Stimulated activated CD8-positive, alpha-beta memory T cell treated with anti-CD3 and anti-CD28 coated beads, Interleukin-4, amount 100 ng/mL, for 48 hours (primary cell): Measurements from ENCODE around the gene SPATA21.

Source experiments
- DNase-seq: peaks from one replicate; pipeline ENCODE4 v3.0.0-alpha.2; 2020

SPATA21 gene

DNA sequence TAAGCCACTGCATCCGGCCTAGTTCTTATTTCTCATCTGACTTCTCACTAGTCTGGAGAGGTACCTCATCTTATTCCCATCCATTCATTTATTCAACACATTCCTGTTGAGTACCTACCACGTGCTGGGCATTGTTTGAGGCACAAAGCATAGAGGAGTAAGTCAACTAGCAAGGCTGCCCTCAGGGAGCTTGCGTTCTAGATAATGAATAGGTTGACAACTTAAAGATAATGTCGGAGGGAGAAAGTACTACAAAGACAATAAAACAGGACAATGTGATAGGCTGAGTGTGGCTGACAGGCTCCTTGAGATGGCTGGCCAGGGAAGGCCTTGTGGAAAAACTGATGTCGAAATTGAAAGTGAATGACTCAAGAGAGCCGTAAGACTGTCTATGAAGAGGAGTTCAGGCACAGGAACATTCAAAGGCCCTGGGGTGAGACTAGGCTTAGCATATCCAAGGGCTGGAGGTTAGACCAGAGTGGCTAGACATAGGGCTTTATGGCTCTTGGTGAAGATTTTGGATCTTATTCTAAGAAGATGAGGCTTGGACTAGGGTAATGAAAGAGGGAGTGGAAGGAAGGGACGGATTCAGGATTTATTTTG, 18.3 kb downstream of the SPATA21 start:
- DNase-seq = peak; percentile 36

DNA sequence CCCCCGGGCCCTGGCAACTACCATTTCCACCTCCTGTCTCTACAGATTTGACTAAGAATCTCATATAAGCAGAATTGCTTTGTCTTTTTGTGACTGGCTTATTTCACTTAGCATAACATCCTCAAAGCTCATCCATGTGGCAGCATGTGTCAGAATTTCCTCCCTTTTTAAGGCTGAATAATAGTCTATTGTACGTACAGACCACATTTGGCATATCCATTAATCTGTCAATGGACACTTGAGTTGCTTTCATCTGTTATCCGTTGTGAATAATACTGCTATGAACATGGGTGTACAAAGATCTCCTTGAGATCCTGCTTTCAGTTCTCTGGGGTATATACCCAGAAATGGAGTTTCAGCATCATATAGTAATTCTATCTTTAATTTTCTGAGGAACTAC, 24.0 kb downstream of the SPATA21 start:
- no peak for DNase-seq

DNA sequence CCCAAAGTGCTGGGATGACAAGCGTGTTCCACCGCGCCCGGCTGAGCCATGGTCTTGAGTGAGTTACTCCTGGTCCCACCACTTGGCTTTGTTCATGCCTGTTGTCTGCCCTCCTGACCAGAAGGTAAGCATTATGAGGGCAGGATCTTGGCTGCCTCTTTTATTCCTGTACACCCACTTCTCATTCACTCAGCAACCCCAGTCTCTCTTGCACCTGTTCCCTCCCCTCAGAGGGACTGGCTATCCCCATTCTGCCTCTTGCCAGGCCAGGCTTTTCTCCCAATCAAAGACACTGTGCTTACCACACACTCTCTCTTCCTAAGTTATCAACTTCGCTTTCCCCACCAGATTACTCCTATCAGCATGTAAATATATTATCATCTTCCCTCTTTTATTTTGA, 26.4 kb downstream of the SPATA21 start:
- no peak for DNase-seq

DNA sequence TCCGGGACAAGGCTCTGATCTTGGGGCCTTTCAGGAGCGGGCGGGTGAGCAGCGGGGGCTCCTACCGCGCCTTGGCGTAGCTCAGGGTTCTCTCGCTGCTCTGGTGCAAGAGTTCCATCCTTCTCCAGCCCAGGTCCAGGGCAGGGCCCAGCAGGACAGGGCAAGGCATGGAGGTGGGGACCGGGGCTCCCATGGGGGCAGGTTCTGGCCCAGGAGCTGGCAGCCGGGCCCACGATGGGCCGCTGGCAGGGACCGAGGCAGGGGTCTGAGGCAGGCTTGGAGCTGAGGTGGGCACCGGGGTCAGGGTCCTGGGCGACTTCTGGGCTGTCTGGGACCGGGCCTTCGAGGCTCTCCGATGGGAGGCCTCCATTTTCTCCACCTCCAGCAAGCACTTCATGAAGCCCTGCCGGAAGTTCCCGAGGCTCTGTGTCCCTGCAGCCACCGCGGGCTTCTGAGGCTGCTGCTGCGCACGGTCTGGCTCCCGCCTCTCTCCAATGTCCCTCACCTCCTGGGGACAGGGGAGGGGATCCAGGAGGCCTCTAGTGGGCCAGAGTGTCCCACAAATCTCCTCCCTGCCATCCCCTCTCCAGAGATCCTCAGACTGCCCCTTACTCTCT, 27.6 kb downstream of the SPATA21 start:
- DNase-seq = no peak

DNA sequence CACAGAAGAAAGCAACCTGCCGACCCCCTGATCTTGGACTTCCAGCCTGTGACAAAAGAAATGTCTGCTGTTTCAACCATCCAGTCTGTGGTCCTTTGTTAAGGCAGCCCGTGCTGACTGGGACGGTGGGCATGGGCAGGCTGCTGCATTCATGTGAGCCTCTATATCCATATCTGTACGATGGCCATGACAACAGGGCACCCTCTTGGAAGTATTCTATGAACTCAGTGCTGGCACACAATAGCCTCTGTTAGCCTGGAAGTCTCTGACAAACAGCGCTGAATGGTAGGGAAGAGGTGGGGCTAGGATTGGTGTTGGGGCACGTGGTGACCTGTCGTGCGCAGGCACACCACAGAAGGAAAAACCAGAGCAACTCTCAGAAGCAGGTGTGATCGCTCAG, 30.4 kb downstream of the SPATA21 start:
- no peak for DNase-seq

DNA sequence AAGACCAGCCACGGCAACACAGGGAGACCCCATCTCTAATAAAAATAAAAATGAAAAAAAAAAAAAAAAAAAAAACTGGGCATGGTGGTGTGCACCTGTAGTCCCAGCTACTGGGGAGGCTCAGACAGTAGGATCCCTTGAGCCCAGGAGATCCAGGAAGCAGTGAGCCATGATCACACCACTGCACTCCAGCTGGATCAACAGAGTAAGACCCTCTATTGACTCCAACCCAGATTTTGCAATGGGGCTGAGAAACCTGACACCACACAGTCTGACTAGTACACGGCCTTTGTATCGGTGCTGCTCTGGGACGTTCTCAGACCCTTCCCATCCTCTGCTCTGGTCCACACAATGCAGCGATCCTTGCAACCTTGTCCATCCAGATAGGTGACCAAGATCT, 31.8 kb downstream of the SPATA21 start:
- no peak for DNase-seq

DNA sequence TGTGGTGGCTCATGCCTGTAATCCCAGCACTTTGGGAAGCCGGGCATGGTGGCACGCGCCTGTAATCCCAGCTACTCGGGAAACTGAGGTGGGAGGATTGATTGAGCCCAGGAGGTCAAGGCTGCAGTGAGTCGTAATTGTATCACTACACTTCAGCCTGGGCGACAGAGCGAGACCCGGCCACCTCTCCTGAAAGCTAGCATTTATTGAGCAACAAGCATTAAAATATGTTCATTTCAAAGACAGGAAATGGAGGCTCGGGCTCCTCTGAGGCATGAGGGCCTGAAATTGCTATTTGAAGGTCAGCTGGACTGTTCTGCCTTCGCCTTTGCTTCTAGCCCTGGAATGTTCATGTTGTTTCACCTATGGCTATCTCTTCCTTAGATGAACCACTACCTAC, 34.5 kb downstream of the SPATA21 start:
- DNase-seq = no peak

DNA sequence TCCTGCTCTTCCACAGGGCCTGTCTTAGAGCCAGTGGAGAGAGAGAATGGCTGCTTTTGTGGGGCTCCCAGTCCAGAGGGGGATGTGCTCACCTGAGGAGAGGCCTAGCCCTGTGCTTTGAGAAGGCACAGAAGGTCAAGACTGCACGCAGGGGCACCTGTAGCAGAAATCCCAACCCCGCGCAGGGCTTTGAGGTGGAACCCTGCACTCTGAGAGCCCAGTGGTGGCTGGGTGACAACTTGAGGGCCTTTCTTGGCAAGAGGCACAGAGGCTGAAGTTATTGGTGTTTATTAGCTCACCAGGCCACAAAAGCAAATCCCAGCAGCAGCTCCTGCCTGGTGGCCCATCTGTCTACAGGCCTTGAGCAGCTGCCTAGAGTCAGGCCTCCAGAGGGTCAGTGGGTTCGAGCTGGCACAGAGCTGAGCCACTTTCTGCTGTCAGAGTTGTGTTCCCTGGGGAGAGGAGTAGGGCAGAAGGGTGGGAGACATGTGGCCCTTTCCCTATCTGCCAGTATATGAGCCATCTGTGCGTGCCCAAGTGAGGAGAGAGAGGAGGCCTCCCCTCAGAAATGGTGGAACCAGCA, 38.8 kb downstream of the SPATA21 start:
- no peak for DNase-seq

DNA sequence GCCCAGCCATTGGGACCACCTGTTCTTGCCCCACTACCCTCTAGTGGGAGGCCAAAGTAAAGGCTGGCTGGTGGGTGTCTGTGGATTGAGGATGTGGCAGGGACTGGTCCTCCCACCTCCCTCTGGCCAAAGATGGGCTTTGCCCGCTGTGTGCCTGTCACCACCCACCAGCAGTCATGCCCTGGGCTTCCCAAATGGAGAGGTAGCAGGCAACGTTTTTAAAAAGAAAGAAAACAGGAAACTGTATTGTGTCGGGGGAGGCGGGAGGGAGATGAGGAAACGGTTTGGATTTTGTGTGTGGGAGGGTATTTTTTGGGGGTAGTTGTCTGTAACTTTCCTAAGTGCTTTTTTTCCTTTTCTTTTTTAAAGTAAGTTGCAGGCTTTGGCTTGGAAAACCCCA, 40.1 kb downstream of the SPATA21 start:
- no peak for DNase-seq

DNA sequence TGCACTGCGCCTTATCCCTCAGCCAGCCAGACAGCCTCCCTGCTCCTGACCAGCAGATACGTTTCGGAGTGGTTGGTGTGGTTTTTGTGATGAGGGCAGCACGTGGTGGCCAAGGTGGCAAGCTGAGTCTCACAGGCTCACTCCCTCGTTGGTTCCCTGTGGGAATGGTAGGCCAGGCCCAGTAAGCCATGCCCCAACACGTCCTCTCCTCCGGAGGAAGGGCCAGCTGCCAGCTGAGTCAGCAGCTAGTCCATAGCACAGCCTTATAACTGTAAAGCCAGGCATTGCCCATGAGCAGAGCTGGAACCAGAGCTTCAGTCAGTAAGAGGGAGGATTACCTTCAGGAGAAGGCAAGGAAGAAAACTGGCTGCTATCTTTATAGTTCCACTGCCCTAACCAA, 40.6 kb downstream of the SPATA21 start:
- DNase-seq = no peak

DNA sequence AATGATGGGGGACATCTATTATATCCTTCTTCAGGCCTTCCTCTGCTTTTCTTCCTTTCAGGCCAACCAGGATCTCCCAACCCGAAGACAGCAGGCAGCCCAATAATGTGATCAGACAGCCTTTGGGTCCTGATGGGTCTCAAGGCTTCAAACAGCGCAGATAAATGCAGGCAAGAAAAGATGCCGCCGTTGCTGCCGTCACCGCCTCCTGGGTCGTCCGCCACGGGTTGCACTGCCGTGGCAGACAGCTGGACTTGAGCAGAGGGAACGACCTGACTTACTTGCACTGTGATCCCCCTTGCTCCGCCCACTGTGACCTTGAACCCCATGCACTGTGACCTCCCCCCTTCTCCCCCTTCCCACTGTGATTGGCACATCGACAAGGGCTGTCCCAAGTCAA, 42.2 kb downstream of the SPATA21 start:
- no peak for DNase-seq

DNA sequence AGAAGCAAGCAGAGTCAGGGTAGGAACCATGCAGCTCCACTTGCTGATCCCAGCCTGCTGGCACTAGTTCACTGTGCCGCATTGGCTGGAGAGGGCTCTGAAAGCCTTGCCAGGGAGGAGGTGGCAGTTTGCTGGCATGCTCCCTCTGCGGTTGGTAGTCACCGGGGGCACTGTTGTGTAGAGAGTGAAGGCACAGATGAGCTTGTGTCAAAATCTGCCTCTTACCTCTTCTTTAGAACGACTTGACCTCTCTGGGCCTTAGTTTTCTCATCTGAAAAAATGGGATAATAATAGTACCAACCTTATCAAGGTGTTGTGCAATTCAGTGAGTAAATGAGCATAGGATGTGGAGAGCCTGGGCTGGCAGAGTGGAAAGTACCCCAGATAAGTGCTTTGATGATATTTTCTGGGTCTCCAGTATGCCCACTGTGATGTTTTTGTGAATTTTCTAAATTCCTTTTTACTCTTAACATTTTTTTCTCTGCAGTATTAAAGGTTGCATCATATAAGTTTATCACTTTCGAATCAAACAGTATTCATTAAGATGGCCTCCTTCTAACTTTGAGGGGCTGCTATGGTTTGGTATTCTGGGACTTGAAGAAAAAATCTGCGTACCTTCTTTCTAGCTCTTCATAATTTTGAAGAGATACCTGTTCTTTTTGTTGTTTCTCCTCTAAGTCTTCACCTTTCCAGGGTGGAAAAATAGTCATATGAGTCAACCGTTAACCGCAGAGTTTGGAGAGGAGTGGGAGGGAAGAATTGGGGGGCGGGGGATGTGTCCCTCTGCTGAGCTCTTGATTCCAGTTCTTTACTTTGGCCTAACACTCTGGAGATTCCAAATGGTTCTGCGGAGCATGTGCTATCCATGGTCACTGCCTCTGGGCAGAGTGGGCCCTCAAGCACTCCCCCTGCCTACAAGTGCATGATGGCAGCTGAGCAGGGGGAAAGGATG, 43.4 kb downstream of the SPATA21 start:
- DNase-seq = no peak

DNA sequence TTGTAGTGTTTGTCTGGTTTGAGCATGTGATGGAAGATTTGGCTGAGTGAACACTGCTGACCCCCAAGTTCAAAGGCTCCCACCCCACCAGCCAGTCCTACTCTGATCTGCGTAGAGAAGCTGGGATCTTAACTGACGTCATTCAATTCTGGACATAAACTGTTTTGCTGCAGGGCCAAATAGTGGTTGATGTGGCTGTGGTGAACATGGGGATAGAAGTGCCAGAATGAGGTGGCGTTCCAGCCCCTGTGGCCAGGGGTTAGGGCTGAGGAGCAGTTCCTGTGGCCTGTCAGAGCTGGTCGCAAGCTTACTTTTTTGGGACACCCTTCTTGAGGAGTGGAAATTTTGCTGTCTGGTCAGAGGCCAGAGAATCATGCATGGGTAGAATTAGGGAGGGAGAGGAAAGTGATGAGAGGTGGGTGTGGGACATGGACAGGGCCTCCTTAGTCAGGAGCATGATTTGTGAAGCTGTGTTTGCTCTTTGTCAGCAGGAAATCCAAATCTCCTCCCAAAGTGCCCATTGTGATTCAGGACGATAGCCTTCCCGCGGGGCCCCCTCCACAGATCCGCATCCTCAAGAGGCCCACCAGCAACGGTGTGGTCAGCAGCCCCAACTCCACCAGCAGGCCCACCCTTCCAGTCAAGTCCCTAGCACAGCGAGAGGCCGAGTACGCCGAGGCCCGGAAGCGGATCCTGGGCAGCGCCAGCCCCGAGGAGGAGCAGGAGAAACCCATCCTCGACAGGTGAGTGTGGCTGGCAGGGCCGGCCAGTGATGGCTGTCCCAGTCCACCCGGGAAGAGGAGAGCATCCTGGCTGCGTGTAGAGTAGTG, 44.3 kb downstream of the SPATA21 start:
- DNase-seq = no peak

DNA sequence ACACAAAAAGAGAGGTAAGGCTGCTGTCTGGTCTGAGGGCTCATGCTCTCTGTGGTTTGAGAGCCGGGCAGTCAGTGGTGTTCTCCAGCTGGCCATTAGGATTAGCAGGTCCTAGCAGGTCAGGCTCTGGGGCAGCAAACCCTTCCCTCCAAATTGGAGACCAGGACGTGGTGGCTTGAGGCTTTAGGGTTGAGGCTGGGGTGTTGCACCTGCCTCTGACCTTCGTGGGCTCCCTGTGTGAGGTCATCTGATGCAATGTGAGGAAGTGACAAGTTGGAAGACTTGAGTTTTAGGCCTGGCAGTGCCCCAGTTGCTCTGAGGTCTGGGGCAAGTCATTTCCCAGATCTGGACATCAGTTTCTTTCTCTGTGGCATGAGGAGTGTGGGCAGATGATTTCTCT, 45.8 kb downstream of the SPATA21 start:
- no peak for DNase-seq

DNA sequence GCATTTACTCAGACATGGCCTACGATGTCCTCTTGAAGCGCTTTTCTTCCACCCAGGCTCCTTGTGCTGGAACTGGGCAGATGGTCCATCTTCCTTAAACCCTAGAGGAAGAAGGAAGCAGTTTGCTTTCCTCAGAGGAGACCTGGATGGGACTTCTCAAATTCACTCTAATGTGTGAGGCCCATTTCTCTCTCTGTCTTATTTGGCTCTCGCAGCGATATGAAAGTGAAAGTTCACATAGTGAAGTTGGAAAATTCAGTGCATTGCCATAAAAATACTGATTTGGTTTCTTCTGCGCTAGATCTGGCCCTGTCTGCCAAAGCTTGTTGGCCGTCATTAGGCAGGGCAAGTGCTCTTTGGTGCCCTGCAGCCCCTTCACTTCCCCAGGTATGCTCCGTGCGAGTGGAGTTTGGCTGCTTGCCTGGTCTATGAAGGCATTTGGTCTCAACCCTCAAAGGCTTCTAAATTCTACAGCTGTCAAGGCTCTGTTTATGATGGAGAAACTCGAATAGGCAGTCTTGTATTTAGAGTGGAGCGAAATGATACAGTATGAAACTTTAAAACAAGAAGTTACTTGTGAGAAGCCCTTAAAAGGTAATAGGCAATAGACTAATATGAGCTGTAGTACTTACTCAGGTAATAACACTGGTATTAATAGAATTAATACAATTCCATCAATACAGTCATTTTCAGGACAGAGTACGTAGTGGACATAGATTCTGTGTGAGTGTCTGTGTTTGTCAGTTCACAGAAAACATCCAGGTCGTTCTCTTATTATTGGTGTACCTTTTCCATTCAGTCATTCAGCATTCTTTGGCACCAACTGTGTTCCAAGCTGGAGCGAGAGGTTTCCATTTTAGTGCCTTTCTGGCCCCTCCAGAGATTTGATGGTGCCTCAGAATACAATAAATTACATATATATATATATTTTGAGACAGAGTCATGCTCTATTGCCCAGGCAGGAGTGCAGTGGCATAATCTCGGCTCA, 49.7 kb downstream of the SPATA21 start:
- DNase-seq = no peak

DNA sequence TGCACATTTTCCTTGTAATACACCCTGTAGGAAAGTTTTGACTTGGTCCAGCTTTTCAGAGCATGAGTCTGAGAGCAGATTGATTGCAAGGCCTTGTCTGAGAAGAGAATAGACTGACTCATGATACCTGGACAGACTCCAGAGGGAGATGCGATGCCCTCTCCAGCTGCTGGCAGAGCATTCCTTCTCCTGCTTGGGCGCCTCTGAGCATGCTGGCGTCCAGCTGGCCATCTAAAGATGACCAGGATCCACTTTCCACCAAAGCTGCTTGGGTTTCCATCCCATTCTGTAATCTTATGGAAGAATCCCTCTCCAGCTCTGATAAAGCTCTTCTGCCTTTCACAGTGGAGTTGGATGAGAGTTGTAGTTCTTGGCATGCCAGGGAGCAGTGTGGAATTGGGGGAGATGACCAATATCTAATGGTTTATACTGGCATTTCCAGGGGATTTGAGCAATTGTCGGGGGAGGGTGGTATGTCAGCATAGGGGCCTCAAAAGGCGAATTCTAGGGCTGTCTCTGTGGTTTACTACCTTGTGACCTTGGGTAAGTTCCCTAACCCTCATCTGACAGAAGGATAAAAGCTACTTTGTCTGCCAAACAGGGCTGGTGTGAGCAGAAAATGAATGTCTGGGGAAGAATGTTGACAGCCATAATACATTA, 50.6 kb downstream of the SPATA21 start:
- DNase-seq = no peak

DNA sequence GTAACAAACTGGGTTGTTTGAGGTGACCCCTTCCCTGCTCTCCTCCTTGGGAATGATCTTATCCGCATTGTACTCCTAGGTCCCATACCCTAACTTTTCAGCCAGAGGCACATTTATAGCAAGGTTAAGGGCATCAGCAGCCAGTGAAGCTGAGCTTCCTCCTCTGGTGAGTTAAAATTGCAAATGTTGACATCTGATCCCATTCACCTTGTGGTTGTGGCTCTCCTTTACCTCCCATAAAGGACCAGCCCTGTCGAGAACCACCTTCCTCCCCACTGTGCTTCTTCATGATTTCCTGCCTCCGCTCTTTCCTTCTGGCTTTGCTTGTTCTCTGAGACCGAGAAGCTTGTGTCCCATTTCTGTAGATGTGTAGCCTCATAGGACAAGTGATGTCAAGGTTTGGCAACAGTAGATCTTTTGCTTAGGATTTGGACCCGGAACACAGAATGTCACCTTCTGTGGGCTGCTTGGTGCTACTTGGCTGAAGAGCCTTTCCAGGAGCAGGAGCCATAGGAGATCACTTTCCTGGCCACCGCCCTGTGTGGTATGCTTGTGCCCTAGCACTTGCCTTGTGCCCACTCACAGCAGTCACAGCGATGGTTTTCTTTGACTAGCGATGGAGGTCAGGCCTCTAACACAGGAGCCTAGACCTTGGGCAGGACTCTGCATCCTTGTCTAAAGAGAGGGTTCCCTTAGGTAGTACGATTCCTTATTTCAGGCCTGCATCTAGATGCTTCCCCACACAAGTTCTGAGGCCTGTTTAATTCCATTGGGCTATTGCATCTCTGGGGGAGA, 51.4 kb downstream of the SPATA21 start:
- DNase-seq = no peak

DNA sequence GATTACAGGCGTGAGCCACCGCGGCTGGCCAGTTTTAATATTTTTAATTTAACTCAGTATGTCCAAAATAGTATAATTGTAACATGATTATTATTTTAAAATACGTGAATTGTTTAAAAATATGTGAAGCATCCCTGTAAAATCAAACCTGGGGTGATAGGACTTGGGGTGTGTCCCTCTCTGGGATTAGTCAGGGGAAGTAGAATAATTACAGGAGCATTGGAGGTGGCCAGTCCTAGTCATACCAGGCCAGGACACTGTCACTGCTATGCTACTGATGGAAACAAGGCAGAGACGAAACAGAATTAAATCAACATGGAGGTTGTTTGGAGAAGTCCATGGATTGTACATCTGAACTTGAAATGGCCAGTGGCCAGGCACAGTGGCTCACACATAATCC, 53.3 kb downstream of the SPATA21 start:
- DNase-seq = no peak

DNA sequence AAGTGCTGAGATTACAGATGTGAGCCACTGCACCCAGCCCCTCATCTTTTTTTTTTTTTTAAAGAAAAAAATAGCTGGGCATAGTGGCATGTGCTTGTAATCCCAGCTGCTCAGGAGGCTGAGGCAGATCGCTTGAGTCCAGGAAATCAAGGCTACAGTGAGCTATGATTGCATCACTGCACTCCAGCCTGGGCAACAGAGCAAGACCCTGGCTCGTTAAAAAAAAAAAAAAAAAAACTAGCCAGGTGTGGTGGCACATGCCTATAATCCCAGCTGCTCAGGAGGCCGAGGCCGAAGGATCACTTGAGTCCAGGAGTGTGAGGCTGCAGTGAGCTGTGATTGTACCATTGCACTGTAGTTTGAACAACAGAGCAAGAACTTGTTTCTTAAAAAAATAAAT, 56.4 kb downstream of the SPATA21 start:
- DNase-seq = no peak

DNA sequence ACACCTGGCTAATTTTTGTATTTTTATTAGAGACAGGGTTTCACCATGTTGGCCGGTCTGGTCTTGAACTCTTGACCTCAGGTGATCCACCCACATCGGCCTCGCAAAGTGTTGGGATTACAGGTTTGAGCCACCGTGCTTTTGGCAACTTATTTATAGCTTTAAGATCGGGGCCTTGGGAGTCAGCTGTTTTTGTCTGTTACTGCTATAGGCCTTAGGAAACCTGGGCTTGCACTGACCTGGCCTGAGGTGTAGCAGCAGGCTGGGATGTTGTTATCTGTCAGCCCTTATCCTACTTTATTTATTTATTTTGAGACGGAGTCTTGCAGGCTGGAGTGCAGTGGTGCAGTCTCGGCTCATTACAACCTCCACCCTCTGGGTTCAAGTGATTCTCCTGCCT, 58.8 kb downstream of the SPATA21 start:
- no peak for DNase-seq
